Prostate gland (tissue), 2 donors: Measurements from ENCODE around the gene HPN.

Experiments
- CTCF ChIP-seq, 4 experiments: fragments of 200-600 bp in 2 of 4; fragments of 450-650 bp in 2 of 4; sonication (generic) in 2 of 4; IDR thresholded peaks; 1 replicate in 3 of 4; 2 replicates in 1 of 4; pipeline ENCODE4 v1.5.1; 2016 to 2019; ENCODE audit warnings: antibody characterized with exemption in 4 of 4, mild to moderate bottlenecking in 2 of 4, moderate library complexity in 2 of 4
- POLR2A ChIP-seq: fragments of 450-650 bp; IDR thresholded peaks from one replicate; pipeline ENCODE4 v1.6.1; 2016; ENCODE audit warnings: antibody characterized with exemption, mild to moderate bottlenecking
- POLR2AphosphoS5 ChIP-seq: sonication (generic); formaldehyde crosslinking; IDR thresholded peaks from one replicate; pipeline ENCODE4 v1.6.1; 2017; ENCODE audit warnings: antibody characterized with exemption

GRCh38 chr19:35011737-35012682, 29.5 kb upstream of the HPN start:
- TF ChIP-seq POLR2AphosphoS5 = no peak
- TF ChIP-seq CTCF (IDR thresholded peaks at IDR 0.05) = no peak
- no peak for TF ChIP-seq POLR2A
